ENCODE measurements around the gene TSPAN31. TPM values are rescaled to one million over a fixed set of nuclear protein-coding genes. Genes with fewer than 3 reads are reported as not detected.

Gene TSPAN31
- total and polyA plus RNA-seq, 2 of the 8 experiments (the other 6 are each of a cell fraction or from before 2014, with no cell fraction given), result 15.8 to 31.4 TPM

DNA sequence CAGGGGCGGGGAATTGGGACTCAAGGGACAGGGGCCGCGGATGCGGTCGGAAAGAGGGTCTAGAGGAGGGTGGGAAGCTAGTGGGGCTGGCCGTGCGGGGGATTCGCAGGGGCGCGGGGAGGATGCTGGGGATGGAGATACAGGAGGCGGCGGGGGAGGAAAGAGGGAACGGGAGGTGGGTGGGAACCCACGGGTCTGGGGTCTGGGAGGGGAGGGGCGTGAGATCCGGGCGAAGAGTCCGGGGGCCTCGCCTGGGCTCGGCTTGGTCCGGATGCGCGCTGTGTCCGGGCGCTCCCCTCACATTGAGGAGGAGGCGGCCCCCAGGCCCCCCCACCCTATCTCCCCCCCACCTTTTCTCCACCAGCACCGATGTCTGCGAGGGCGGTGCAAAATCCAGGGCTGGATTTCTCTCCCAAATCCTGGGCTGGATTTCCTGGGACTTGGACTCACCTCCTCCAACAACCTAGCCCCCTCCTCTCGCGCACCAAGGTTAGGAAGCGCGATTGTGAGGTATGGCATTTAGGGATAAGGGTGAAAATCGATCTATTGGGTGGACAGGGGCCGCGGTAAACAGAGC, 6.1 kb upstream of the TSPAN31 start, which contains the start of gene AGAP2 (continued):
- TF ChIP-seq GABPA (IDR thresholded peaks at IDR 0.05; ENCODE audit: borderline replicate concordance, insufficient read depth, low read length), result no peak; the same call in 1 of the 2 replicates
- TF ChIP-seq, protein P1, sequence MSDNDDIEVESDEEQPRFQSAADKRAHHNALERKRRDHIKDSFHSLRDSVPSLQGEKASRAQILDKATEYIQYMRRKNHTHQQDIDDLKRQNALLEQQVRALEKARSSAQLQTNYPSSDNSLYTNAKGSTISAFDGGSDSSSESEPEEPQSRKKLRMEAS (IDR thresholded peaks at IDR 0.05), result 0 out of 2 replicates have a peak, but pooled peaks have one; percentile 17
- TF ChIP-seq SP4 (IDR thresholded peaks at IDR 0.05; ENCODE audit: low read length), result no peak
- no peak for TF ChIP-seq TAF7 (optimal IDR thresholded peaks at IDR 0.05; ENCODE audit: borderline replicate concordance, low read depth, low read length)
- TF ChIP-seq SIN3A (conservative IDR thresholded peaks at IDR 0.05 in 1 of 2, IDR thresholded peaks at IDR 0.05 in 1 of 2; ENCODE audit: low read depth in 1 of 2, low read length in 2 of 2), result peak in 1 of 2 experiments; percentile 40; a peak in 1 of 4 replicates
- no peak for TF ChIP-seq YY1 (IDR thresholded peaks at IDR 0.05; ENCODE audit: low read depth, low read length)
- peak; percentile 34; the same call in 1 of the 2 replicates for TF ChIP-seq TEAD4 (IDR thresholded peaks at IDR 0.05; ENCODE audit: low read depth, low read length)
- no peak for TF ChIP-seq EZH2 (IDR thresholded peaks at IDR 0.05; ENCODE audit: low read depth, low read length, severe bottlenecking)
- peak; percentile 52; the same call in 1 of the 2 replicates for TF ChIP-seq RFX5 (IDR thresholded peaks at IDR 0.05; ENCODE audit: borderline replicate concordance, low read depth, low read length)
- TF ChIP-seq, protein P2, sequence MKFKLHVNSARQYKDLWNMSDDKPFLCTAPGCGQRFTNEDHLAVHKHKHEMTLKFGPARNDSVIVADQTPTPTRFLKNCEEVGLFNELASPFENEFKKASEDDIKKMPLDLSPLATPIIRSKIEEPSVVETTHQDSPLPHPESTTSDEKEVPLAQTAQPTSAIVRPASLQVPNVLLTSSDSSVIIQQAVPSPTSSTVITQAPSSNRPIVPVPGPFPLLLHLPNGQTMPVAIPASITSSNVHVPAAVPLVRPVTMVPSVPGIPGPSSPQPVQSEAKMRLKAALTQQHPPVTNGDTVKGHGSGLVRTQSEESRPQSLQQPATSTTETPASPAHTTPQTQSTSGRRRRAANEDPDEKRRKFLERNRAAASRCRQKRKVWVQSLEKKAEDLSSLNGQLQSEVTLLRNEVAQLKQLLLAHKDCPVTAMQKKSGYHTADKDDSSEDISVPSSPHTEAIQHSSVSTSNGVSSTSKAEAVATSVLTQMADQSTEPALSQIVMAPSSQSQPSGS (IDR thresholded peaks at IDR 0.05; ENCODE audit: low read length), result no peak
- no peak for TF ChIP-seq FOSL1 (IDR thresholded peaks at IDR 0.05; ENCODE audit: insufficient read depth, low read depth, low read length)
- TF ChIP-seq, protein P3, sequence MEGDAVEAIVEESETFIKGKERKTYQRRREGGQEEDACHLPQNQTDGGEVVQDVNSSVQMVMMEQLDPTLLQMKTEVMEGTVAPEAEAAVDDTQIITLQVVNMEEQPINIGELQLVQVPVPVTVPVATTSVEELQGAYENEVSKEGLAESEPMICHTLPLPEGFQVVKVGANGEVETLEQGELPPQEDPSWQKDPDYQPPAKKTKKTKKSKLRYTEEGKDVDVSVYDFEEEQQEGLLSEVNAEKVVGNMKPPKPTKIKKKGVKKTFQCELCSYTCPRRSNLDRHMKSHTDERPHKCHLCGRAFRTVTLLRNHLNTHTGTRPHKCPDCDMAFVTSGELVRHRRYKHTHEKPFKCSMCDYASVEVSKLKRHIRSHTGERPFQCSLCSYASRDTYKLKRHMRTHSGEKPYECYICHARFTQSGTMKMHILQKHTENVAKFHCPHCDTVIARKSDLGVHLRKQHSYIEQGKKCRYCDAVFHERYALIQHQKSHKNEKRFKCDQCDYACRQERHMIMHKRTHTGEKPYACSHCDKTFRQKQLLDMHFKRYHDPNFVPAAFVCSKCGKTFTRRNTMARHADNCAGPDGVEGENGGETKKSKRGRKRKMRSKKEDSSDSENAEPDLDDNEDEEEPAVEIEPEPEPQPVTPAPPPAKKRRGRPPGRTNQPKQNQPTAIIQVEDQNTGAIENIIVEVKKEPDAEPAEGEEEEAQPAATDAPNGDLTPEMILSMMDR (IDR thresholded peaks at IDR 0.05; ENCODE audit: control extremely low read depth in 1 of 3, insufficient read depth in 1 of 3, low read depth in 1 of 3, low read length in 3 of 3), result no peak
- peak; percentile 99 for TF ChIP-seq SP1 (IDR thresholded peaks at IDR 0.05; ENCODE audit: low read depth, low read length)
- no peak for TF ChIP-seq JUND (IDR thresholded peaks at IDR 0.05; ENCODE audit: low read length)
- TF ChIP-seq CREB1 (IDR thresholded peaks at IDR 0.05), result peak; percentile 38; the same call in 1 of the 2 replicates
- no peak for TF ChIP-seq SUZ12 (IDR thresholded peaks at IDR 0.05; ENCODE audit: low read length)
- no peak for TF ChIP-seq RBBP5 (IDR thresholded peaks at IDR 0.05; ENCODE audit: borderline replicate concordance, low read depth, low read length)
- TF ChIP-seq CBX8 (IDR thresholded peaks at IDR 0.05; ENCODE audit: borderline replicate concordance, low read depth, low read length), result no peak
- no peak for TF ChIP-seq EP300 (IDR thresholded peaks at IDR 0.05; ENCODE audit: borderline replicate concordance in 1 of 2, low read depth in 2 of 2, low read length in 2 of 2)
- TF ChIP-seq CBX5 (IDR thresholded peaks at IDR 0.05; ENCODE audit: low read depth, low read length), result no peak

Data from H1 (cell line).